Measurements from ENCODE around the gene TTC7B. TPM values are rescaled to one million over a fixed set of nuclear protein-coding genes. Genes with fewer than 3 reads are reported as not detected.

The TTC7B gene
- total and polyA plus RNA-seq, 2 of the 8 experiments (the other 6 are each of a cell fraction or from before 2014, with no cell fraction given): 23.7 to 34.0 TPM

DNA sequence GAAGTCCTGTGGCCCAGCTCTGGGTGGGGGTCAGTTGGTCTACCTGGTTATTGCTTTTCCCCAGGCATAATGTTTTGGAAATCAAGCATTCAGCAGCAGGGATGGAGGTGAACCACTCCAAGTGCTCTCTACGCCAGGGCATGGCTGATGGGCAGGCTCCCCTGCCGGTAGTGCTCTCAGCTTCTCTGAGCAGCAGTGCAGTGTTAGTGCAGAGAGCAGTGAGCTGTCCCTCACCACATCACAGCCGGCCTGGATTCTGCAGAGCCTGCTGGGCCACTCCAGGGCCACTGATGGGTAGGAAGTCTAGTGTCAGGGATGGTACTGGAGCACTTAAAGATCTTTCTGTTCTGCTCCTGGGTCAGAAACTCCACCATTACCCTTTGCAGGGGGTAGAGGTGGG is 268.3 kb downstream of the TTC7B start (continued):
- TF ChIP-seq GABPA (IDR thresholded peaks at IDR 0.05; ENCODE audit: borderline replicate concordance, insufficient read depth, low read length) (no peak), ZNF274 (IDR thresholded peaks at IDR 0.05; ENCODE audit: borderline replicate concordance, extremely low read depth, low read length) (no peak)
